Mammary epithelial cell (primary cell): Measurements from ENCODE around the gene PALD1.

Experiments
- EZH2 ChIP-seq: IDR thresholded peaks from 2 replicates; pipeline ENCODE4 v1.6.1; 2012; ENCODE audit warnings: low read length, inconsistent platforms, borderline replicate concordance
- TF ChIP-seq, protein P1 (sequence below), 2 donors: IDR thresholded peaks in 1 of 2; conservative IDR thresholded peaks in 1 of 2; 2 replicates each; pipeline ENCODE4 v1.5.1; 2011 to 2012; ENCODE audit warnings: inconsistent platforms in 2 of 2, low read length in 2 of 2, mild to moderate bottlenecking in 2 of 2, control low read depth in 1 of 2, low read depth in 1 of 2; ENCODE audit not compliant: insufficient read depth in 1 of 2; ENCODE audit errors: extremely low read depth in 1 of 2

DNA sequence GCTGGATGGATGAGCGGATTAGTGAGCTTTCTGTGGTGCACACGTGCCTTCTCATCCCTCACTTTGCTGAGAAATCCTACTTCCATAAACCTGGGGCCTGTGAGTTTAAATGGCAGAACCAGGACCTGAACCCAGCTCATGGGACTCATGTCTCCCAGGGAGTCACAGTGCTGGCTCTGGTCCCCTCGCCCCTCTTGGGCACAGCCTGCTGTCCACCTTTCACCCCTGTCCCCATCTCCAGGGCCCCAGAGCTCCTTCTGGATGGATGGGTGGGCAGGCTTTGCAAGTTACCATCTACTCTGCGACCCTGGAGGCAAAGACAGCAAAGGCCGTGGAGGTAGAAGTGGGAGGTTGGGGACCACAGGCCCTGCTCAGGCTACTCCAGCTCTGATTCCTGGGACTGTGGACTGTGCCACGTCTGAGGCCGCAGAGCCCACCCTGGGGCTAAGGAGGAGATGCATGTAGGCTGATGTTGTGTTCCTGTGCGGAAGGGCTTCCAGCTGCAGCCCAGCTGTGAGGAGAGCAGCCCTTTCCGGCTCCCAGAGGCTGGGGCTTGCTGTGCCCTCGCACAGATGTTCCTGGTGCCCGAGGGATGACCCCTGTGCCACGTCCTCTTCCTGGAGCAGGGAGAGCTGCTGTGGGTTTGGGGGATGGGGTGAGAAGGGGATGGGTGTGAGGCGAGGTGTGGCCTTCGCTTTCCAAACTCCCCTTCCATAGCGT, 83.6 kb downstream of the PALD1 start:
- TF ChIP-seq, protein P1, sequence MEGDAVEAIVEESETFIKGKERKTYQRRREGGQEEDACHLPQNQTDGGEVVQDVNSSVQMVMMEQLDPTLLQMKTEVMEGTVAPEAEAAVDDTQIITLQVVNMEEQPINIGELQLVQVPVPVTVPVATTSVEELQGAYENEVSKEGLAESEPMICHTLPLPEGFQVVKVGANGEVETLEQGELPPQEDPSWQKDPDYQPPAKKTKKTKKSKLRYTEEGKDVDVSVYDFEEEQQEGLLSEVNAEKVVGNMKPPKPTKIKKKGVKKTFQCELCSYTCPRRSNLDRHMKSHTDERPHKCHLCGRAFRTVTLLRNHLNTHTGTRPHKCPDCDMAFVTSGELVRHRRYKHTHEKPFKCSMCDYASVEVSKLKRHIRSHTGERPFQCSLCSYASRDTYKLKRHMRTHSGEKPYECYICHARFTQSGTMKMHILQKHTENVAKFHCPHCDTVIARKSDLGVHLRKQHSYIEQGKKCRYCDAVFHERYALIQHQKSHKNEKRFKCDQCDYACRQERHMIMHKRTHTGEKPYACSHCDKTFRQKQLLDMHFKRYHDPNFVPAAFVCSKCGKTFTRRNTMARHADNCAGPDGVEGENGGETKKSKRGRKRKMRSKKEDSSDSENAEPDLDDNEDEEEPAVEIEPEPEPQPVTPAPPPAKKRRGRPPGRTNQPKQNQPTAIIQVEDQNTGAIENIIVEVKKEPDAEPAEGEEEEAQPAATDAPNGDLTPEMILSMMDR (conservative IDR thresholded peaks at IDR 0.05 in 1 of 2, IDR thresholded peaks at IDR 0.05 in 1 of 2; ENCODE audit: extremely low read depth in 1 of 2, insufficient read depth in 1 of 2, low read depth in 1 of 2, low read length in 2 of 2), result no peak
- TF ChIP-seq EZH2, result no peak
